ENCODE results near the gene ZNF385A.

ZNF385A gene

GRCh38 chr12:54390668-54391551 is 6.4 kb upstream of the ZNF385A start:
- peak; percentile 66 for DNase-seq

DNA sequence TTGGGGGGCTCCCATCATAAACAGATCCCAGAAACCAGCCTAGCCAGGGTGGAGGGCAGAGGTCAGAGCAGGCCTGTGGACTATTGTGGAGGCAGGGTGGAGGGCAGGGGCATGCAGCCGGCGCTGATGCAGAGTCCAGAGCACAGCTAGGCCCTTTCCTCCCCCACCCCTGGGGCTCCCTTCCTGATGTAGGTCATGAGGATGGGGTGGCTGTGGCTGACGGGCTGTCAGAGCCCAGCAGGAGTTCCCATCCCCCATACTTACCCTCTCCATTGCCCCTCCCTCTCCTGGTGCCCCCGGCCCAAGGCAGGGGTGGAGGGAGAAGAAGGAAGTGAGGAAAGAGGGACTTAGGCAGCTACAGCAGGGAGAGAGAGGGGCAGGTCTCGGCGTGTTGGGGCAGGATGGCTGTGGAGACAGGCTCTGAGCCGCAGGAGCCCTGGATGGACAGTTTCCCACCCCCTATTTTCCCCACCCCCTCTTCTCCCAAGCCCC is 5.7 kb upstream of the ZNF385A start:
- DNase-seq = no peak

- DNase-seq = no peak
These were observed 5.2 kb upstream of the ZNF385A start for GRCh38 chr12:54389607-54390175.

DNA sequence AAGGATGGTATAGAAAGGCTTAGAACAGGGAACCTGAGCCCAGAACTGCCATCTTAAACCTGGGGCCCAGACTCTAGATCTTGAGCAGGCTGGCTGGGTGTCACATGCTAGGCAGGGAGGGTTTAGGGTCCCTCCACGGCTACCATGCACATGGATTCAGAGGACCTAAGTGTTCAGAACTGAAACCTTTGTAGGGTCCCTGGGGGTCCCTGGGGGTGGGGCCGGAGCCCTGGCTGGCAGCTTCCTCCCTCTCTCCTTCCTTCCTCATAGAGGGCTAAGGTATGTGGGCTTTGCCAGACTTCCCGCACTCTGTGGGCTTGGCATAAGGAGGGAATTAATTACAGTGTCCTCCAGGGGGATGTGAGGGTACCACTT is 4.6 kb upstream of the ZNF385A start:
- DNase-seq = no peak

DNA sequence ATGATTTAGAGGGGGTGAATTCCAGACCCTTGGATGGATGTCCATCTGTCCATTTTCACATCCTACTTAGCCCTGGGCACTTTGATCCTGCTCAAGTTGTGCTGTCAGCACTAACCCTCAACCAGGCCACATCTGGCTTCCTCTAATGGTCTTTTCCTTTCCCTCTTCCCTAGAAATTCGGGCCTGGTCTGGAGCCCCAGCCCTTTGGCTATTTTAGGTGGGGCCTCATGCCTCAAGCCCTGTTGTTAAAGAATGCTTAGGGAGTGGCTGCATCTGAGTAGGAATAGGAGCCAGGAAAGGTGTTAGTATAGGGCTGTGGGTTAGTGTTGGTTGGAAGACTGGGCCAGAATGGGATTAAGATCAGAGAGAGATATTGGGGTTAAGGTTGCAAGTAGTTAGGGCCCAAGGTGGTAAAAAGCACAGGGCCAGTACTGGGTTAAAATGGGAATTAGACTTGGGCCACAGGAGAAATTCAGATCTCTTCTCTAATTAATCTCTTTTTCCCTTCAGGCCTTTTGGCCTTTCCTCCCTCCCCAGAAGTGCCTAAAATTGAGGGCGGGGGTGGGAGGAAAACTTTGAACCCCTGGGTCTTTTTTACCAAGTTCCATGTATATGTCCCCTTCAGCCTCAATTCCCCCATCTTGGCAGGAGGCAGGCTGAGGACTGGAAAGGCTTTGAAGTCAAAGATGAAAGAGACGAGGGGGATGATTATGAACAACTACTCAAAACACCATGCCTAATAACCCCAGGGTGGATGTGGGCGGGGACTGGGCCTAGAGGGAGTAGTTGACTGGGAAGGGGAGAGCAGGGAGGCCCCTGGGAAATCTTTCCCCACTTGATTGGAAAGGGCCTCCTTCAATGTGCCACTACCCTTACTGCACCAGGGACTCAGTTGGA is 4.0 kb upstream of the ZNF385A start:
- no peak for DNase-seq

GRCh38 chr12:54387114-54387467 is 2.6 kb upstream of the ZNF385A start:
- DNase-seq = no peak

GRCh38 chr12:54386403-54387113 is 2.0 kb upstream of the ZNF385A start:
- no peak for DNase-seq

GRCh38 chr12:54385251-54385914 is 850 bp upstream of the ZNF385A start:
- no peak for DNase-seq

DNA sequence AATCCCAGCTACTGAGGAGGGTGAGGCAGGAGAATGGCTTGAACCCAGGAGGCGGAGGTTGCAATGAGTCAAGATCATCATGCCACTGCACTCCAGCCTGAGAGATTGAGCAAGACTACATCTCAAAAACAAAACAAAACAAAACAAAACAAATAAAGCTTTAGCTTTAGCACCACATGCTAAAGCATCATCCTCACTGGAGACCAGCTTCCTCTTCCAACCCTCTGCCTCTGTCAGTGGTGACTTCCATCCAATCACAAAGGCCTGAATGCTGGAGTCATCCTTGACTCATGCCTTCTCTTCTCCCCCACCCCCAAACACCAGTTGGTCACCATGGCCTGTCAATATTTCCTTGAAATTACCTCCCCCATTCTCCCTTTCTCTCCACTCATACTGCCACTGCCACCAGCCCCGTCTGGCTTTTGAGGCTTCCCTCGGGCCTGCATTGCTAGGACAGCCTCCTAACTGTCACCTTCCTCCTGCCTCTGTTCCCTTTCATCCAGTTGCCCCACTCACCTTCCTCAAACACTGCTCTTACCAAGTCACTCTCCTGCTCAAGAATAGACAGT is 1.4 kb downstream of the ZNF385A start:
- no peak for DNase-seq

GRCh38 chr12:54381136-54381535 is 3.4 kb downstream of the ZNF385A start:
- DNase-seq = no peak

- peak; percentile 91 for DNase-seq
These were observed 4.9 kb downstream of the ZNF385A start for GRCh38 chr12:54379398-54380201.

DNA sequence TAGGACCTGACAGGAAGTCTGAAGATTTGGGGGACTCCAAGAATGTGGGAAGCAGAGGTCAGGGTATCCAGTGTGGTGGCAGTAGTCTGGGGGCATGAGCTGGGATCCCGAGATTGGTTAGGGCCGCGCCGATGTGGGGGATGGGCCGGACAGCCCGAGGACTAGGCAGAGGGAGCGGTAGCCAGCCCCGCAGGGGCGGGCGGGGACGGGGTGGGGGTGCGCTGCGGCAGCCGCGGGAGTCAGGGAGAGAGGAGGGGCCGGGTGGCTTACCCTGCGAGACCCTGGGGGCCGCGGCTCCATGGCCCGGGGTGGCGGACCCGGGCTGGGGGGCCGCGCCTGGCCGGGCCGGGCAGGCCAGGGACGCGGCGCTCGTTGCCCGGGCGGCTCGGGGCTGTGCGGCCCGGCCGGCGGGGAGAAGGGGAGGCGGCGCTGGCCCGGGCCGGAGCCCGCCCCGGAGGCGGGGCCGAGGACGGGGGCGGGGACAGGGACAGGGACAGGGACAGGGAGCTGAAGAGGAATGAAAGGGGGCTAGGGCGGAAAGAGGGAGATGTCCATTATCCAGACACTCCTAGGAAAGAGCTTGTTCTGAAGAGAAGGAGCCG is 5.6 kb downstream of the ZNF385A start:
- no peak for DNase-seq

DNA sequence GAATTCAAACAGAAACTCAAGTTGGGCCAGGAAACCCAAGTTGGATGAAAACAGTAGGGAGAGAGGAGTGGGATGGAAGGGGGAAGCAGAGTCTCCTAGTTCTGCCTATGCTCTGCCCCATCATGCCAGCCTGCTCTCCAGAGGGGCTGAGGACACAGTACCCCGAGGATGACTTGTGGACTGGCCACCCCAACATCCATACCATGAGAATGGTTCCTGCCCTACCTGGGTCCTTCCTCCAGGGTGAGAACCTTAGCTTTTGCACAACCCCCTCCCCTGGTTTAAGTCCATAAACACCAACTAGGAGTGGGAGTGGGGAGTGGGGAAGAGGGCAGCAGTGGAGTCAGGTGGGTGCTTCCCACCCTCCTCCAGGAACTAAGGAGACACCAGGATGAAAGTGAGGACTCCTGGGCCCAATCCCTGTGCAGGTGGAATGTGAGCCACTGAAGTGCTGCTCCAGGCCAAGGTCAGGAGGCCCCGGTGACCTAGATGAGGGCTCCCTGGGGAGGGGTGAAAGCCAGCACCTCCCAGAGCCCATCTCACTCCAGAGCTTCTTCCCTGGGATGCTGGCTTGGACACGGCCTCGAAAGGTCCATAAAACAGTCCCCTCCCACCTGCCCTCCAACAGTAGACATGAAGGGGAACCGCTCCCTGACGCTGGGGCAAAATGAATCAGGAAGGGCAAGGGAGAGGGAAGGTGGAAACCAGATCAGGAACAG is 6.6 kb downstream of the ZNF385A start:
- DNase-seq = no peak

GRCh38 chr12:54377007-54377406 is 7.5 kb downstream of the ZNF385A start:
- no peak for DNase-seq

DNA sequence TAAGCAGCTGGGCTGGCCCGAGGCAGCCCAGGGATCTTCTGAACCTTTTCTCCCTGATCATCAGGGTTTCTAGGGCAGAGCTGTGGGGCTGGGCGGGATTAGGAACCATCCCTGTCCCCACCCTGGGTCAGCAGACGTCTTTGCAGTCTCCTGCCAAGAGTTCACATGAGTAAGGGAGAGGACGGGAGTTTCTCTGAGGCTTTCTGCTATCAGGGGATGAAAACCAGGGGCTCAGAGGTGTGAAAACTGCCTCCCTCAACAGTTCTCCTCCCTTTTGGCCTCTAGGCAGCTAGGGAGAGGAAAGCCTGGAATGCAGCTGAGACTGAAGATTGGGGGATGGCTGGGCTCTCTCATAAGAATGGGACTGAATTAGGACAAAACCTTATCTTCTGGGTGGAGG is 7.9 kb downstream of the ZNF385A start:
- no peak for DNase-seq

DNA sequence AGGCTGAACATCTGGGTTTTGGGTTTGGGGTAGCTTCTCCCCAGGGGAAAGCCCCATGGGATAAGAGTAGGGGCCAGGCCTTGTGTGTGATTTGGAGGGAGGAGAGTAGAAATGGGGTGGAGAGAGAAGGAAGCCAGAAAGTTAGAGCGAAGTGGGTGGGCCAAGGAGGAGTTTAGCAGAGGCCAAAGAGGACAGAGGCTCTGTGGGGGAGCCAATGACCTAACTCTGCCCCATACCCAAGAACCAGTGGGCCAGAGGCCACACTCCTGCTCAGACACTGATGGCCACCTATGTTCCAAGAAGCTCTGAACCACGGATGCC is 9.3 kb downstream of the ZNF385A start:
- no peak for DNase-seq

DNA sequence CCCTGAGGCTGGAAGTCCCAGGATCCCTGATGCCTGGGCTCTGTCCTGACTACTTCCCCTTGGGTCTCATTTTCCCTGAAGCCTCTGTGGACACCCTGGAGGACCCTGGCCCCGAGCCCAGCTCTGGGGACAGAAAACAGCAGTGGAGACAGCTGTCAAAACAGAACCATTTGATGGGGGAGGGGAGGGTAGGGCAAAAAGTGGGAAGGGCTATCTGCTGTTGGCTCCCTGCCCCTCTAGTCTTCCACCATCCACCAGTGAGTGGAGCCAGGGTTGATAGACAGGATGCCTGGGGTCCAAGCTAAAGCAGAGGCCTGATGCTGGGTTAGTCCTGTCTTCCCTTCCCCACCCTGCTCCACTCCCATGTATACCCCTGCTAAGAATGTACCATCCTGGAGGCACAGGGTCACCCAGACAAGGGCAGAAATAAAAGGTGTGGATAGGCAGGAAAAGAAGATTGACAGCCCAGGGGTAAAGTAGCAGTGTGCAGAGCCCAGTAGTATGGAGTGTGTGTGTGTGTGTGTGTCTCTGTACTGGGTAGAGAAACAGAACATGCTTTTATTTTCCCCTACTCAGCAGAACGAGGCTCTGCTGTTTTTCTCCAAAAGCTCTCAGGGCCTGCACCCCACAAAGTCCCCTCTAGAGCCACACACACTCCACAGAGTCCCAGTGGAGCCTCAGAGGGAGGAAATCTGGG is 9.8 kb downstream of the ZNF385A start:
- no peak for DNase-seq

DNA sequence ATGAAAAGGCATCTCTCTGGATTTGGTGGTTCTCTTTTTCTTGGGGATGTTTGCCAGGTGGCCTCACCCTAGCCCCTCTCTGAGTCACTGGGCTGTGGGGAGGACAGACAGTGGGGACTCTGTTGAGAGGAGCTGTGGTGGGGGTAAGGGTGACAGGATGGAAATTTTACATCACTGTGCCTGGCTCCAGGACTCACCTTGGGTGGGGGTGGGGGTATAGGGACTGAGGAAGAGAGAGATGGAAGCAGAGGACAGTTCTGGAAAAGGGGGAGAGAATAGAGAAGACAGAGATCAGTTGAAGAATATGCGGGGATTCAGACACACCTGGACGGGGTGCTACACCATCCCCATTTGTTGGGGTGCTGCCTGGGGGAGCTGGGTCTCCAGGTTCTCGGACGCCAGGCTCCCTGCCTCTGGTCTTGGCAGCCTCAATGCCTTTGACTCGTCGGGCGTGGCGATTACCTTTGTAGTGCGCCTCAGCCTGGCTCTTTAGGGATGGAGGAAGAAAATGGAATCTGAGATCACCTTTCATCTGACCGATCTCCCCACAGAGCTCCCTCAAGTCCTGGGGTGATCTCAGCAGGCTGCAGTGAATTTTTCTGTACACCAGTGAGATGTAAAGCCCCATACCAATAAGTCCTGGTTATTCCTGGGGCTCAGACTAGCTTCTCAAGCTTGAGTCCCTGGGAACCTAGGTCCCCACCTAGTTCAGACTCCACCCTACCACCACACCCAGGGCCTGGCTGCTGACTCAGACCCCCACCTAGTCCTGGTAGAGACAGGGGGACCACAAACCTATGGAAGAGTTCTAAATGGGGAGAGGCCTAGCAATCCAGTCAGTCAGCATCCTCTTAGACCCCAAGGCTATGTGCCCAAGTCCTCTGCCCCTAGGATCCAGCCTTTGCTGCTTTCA is 10.6 kb downstream of the ZNF385A start:
- DNase-seq = no peak

Measured in stimulated activated CD4-positive, alpha-beta T cell treated with anti-CD3 and anti-CD28 coated beads, Interleukin-12 subunit alpha, Interleukin-12 subunit beta, amount 100 ng/mL, for 4 hours (primary cell).